ENCODE measurements around the gene HLA-DRA. TPM values are rescaled to one million over a fixed set of nuclear protein-coding genes. Genes with fewer than 3 reads are reported as not detected.
"Not testable (repeated sequence)": the region's sequence is repeated elsewhere in the genome, so short reads cannot be mapped to it uniquely, and the experiment has no call there.

The HLA-DRA gene
- total and polyA plus RNA-seq, 2 experiments from 2014 or later = 0.64 to 1.3 TPM

DNA sequence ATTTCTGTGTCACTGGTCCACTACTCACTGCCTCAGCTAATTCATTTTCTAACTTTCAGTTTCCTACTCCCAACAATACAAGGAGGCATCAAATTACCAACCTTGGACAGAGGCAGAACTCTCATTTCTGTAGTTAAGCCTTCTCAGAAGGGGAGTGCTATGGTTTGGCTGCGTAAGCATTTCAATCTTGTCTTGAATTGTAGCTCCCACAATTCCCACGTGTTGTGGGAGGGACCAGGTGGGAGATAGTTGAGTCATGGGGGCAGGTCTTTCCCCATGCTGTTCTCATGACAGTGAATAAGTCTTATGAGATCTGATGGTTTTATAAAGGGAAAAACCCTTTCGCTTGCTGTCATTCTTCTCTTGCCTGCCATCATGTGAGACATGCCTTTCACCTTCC, 22.9 kb downstream of the HLA-DRA start:
- Histone ChIP-seq H3K4me2 (no peak overlapping the region), H3K4me1 (ENCODE audit: insufficient read depth) (no peaks in the 10 kb centered on the region), H2AFZ (no peak overlapping the region), H3K79me2 (no peaks in the 10 kb centered on the region), H4K20me1 (ENCODE audit: insufficient read depth, poor library complexity, severe bottlenecking) (no peaks in the 10 kb centered on the region), H3K9me2 (replicated peaks; ENCODE audit: insufficient read depth) (no peaks in the 10 kb centered on the region), H3K27me3 (no peaks in the 10 kb centered on the region), H3K4me3 (no peak overlapping the region), H3K36me3 (replicated peaks; ENCODE audit: insufficient read depth, low read depth) (no peaks in the 10 kb centered on the region), H3K27ac (no peak overlapping the region), H3K9me3 (ENCODE audit: low read depth) (no peaks in the 10 kb centered on the region)
- 59% methylated on average over 3 of the region's 3 CpGs for WGBS (ENCODE audit: low lambda C conversion rate, missing lambda C conversion rate)
- TF ChIP-seq EZH2phosphoT487 (IDR thresholded peaks at IDR 0.05; ENCODE audit: low read depth, severe bottlenecking, unreplicated experiment) (no peak), CTCF (IDR thresholded peaks at IDR 0.05; ENCODE audit: poor library complexity) (no peak), EZH2 (IDR thresholded peaks at IDR 0.05; ENCODE audit: borderline replicate concordance) (no peak)
- peak; percentile 13 for DNase-seq (ENCODE audit: low spot score)

DNA sequence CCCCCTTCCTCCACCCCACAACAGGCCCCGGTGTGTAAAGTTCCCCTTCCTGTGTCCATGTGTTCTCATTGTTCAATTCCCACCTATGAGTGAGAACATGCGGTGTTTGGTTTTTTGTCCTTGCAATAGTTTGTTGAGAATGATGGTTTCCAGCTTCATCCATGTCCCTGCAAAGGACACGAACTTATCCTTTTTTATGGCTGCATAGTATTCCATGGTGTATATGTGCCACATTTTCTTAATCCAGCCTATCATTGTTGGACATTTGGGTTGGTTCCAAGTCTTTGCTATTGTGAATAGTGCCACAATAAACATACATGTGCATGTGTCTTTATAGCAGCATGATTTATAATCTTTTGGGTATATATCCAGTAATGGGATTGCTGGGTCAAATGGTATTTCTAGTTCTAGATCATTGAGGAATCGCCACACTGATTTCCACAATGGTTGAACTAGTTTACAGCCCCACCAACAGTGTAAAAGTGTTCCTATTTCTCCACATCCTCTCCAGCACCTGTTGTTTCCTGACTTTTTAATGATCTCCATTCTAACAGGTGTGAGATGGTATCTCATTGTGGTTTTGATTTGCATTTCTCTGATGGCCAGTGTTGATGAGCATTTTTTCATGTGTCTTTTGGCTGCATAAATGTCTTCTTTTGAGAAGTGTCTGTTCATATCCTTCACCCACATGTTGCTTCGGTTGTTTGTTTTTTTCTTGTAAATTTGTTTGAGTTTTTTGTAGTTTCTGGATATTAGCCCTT, 28.2 kb downstream of the HLA-DRA start:
- H3K4me1 ChIP-seq (ENCODE audit: insufficient read depth); DNase-seq (ENCODE audit: low spot score); H3K9me3 ChIP-seq (ENCODE audit: low read depth); H3K27ac ChIP-seq; H2AFZ ChIP-seq; H3K9me2 ChIP-seq (replicated peaks; ENCODE audit: insufficient read depth); H4K20me1 ChIP-seq (ENCODE audit: insufficient read depth, poor library complexity, severe bottlenecking); H3K27me3 ChIP-seq; H3K36me3 ChIP-seq (replicated peaks; ENCODE audit: insufficient read depth, low read depth); H3K79me2 ChIP-seq; H3K4me2 ChIP-seq; H3K4me3 ChIP-seq: not testable (repeated sequence)
- WGBS (ENCODE audit: low lambda C conversion rate, missing lambda C conversion rate) = 93% methylated on average over 5 of the region's 5 CpGs

DNA sequence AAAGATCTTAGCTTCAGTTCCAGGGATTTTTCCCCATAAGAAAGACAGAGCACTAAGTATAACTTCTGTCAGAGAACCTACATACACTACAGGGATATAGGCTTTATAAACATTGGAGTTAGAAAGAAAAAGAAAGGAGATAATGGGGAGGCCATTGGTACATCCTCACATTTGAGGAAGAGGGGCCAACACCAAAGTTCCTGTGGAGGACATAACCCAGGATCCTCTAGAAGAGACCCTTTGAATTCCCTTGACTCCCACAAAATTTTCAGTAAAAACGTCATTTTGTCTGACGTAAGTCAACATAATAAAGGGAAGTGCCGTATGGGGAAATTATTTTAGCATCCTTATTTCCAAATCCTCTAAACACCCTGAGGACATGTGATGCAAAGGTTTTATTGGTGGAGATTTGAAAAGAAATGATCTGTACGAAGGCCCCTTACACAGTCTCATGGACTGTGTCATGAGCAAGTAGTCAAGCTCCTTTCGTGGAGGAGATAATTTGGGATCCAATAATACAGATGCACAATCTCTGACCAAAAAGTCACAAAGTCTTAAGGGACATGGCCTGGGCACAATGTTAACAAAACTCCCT, 33.2 kb downstream of the HLA-DRA start:
- Histone ChIP-seq H2AFZ (no peak overlapping the region), H3K27ac (no peak overlapping the region)
- WGBS (ENCODE audit: low lambda C conversion rate, missing lambda C conversion rate) = 98% methylated on average over 5 of the region's 5 CpGs

DNA sequence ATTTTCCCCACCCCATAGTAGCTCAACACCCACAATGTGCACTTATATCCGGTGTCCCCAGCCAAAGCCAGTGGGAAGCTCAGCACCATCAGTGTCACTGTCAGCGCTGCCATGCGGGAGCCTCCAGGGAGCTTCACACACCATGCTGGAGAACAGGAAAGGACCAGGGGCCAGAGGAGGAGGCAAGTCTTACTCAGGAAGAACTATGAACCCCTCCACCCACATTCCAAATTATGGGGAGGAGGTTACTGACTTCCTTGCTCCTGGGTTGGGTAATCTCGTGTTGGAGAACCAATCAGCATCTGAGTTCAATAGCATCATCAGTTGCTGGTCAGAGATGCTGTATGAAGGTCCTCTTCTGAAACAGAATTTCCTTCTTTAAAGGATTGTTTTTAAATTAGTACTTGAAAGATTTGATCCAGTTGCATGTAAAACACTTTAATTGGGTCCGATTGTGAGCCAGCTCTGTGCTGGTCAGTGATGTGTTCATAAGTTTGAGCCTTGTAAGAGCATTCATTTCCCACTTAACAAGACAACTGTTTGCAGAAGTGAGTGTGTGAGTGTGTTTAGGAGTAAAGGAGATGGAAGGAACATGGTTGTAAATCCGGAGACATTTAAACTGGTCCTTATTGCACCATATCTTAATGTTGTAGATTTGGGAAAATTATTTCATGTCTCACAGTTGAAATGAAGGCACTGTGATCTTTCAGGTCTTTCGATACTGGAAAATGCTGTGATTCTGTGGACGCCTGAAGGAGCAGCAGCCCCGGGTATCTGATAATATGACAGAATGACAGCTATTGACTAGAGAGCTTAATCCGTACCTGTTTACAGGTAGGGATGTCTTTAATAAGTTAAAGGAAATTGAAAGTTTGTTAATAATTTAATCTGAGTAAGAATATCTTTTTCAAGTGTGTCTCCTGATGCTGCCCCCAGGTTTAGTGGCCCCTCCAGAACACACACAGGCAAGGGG, 34.0 kb downstream of the HLA-DRA start:
- not testable (repeated sequence) for H3K36me3 ChIP-seq (replicated peaks; ENCODE audit: insufficient read depth, low read depth); H3K27ac ChIP-seq
- 78% methylated on average over 10 of the region's 10 CpGs for WGBS (ENCODE audit: low lambda C conversion rate, missing lambda C conversion rate)

More for the DNA sequence above, 33.2 kb downstream of the HLA-DRA start:
- Histone ChIP-seq H3K4me1 (ENCODE audit: insufficient read depth) (no peaks in the 10 kb centered on the region), H4K20me1 (ENCODE audit: insufficient read depth, poor library complexity, severe bottlenecking) (no peaks in the 10 kb centered on the region), H3K27me3 (no peaks in the 10 kb centered on the region), H3K4me2 (no peak overlapping the region), H3K36me3 (replicated peaks; ENCODE audit: insufficient read depth, low read depth) (no peaks in the 10 kb centered on the region), H3K79me2 (no peaks in the 10 kb centered on the region), H3K9me3 (ENCODE audit: low read depth) (no peaks in the 10 kb centered on the region), H3K4me3 (no peak overlapping the region), H3K9me2 (replicated peaks; ENCODE audit: insufficient read depth) (no peaks in the 10 kb centered on the region)
- TF ChIP-seq EZH2 (IDR thresholded peaks at IDR 0.05; ENCODE audit: borderline replicate concordance) = no peak
- TF ChIP-seq EZH2phosphoT487 (IDR thresholded peaks at IDR 0.05; ENCODE audit: low read depth, severe bottlenecking, unreplicated experiment) = no peak
- no peak for TF ChIP-seq CTCF (IDR thresholded peaks at IDR 0.05; ENCODE audit: poor library complexity)
- no peak for DNase-seq (ENCODE audit: low spot score)

More for the DNA sequence above, 34.0 kb downstream of the HLA-DRA start:
- H4K20me1 ChIP-seq (ENCODE audit: insufficient read depth, poor library complexity, severe bottlenecking); H3K79me2 ChIP-seq; H3K4me1 ChIP-seq (ENCODE audit: insufficient read depth); H3K9me2 ChIP-seq (replicated peaks; ENCODE audit: insufficient read depth); H3K9me3 ChIP-seq (ENCODE audit: low read depth); H3K27me3 ChIP-seq; H2AFZ ChIP-seq; H3K4me2 ChIP-seq; H3K4me3 ChIP-seq: not testable (repeated sequence)
- peak; percentile 45 for DNase-seq (ENCODE audit: low spot score)

Measured in hepatocyte (in vitro differentiated cells).